ENCODE data around the gene SETMAR.
"Not testable (repeated sequence)": the region's sequence is repeated elsewhere in the genome, so short reads cannot be mapped to it uniquely, and the experiment has no call there.

SETMAR gene

DNA sequence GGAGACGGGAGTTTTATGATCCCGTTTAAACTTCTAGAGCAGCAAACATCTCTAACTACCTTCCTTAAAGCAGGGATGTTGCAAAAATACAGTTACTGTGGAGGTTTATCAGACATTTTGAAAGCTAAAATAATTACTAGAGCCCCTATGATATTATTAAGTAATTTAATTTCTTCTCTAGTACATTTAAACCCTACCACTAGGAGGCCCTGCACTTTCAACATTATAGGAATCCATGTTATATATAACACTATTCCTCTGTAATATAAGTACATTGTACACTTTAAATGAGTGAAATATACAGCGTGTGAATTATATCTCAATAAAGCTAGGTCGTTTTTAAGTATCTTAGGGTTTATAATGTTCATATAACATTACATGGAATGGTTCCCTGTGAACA is 11.5 kb downstream of the SETMAR start:
- no peak for DNase-seq

DNA sequence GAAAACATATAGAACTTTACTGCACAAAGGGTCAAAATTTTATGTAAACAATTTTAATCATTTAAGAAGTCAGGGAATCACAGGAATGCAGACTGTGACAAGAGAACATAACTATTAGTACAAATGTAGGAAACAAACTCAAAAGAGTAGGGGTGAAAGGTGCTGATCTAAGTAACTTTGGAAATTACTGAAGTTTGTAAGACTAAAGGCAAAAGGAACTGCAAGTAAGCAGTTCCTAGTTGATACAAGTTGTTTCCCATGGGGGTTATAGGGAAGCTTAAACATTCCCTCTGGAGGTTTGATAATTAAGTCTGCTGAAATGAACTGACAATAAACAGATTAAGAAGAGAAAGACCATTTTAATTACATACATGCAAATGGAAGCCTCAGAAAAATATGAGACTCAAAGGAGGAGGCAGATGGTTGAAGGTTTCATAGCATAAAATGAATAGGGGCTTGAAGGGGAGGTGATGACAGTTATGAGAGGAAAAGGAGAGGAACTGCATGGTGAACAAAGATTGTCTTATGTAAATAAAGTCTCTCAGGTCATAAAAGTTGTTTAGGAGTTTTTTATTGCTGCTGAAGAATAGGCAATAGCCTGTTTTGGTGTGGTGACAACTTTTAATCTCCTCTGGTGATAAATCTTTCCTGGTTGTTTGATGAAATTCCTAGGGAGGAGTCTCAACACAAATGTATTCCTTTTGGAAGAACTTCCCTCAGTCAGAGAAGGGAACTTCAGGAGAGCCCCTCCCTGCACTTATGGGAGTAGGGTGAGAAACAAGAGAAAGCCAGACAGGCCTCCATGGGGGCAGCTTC is 17.1 kb downstream of the SETMAR start:
- no peak for DNase-seq

GRCh38 chr3:4321732-4322131 is 18.6 kb downstream of the SETMAR start:
- DNase-seq, result no peak

DNA sequence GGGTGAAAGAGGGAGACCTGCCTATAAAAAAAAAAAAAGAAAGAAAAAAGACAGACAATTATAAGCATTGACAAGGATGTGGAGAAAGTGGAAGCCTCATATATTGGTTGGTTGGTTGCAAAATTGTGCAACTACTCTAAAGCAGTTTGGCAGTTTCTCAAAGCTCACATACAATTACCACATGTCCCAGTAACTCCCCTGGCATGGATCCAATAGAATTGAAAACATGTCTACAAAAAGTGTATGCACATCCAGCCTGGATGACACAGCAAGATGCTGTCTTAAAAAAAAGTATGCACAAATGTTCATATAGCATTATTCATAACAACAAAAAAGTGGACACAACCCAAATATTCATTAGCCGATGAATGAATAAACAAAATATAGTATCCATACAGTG is 19.5 kb downstream of the SETMAR start:
- no peak for DNase-seq

- DNase-seq, result no peak
Observed at GRCh38 chr3:4323246-4324027, 20.3 kb downstream of the SETMAR start.

DNA sequence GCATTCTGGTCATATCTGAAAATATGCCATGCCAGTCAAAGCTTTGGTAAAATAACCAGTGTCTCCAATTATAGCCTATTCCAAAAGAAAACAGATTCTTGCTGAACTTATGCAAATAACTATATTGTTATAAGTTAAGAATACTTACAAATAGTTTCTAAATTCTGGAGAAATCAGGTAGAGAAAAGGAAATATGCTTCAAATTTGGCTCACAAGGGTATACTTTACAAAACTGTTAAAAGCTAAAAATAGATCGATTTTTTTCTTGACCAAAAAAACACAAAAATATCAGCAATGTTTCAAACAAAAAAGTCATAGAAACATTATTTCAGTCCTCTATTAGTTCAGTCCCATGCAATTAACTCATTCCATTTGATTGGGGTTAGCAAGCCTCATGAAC is 23.7 kb downstream of the SETMAR start:
- DNase-seq, result no peak

- not testable (repeated sequence) for DNase-seq
Observed at GRCh38 chr3:4329806-4330205, 26.6 kb downstream of the SETMAR start.

GRCh38 chr3:4332111-4332510 is 28.9 kb downstream of the SETMAR start:
- no peak for DNase-seq

DNA sequence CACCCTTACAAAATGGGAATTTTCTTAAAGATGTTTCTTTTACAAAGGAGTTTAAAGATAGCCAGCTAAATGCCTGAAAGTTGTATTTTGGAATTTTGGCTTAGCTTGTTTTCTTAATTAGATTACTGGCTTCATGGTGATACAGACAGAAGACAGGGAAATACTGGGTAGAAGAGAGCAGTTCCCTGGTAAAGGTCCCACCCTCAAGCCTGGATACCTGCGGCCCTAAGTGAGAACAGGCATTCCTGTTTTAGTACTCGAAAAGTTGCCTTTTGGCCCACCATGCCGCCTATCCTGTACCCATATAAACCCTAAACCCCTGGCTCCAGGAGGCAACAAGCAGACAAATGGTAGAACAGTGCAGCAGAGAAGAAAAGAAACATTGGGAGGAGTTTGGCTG is 29.4 kb downstream of the SETMAR start:
- no peak for DNase-seq

- no peak for DNase-seq
Observed at GRCh38 chr3:4332991-4333390, 29.8 kb downstream of the SETMAR start.

DNA sequence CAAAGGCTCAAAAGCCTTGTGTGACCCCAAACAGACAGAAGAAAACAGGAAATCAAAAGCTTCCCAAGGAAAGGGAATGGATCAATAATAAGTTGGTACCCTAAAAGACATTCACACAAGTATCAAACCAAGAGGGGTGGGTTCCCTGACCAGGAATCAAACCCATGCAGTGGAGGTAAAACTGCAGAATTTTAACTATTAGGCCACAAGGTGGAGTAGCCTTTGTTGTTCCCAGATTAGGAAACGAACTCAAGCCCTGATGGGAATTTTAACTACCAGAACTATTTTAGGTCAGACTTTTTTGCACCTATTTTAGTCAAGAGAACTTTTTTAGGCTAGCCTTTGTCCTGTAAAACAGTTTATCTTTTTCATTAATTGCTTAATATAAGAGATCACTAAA is 31.4 kb downstream of the SETMAR start:
- no peak for DNase-seq

- no peak for DNase-seq
Observed at GRCh38 chr3:4335840-4336562, 32.8 kb downstream of the SETMAR start.

DNA sequence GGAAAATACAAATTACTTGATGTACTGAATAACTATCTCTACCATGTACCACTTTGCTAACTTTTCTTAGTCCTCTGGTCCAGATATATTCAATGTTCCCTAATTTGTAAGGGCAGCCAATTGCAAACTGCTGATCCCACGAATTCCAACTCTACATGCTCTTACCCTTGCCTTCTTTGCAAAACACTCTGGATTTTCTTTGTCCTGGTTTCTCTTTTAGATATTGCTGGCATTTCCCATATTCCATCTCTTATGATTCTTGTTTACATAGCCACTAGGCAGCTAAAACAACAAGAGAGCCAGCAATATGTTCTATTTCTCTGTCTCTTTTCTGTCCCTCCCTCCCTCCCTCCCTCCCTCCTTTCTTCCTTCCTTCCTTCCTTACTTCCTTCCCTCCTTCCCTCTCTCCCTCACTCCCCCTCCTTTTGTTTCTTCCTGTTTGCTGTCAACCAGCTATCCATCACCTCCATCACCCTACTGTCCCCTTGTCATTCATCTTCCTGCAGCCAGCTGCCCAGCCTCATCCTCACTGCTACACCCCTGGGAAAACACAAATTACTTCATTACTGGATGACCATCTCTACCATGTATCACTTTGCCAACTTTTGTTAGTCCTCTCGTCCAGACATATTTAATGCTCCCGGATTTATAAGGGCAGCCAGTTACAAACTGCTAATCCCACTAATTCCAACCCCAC is 33.8 kb downstream of the SETMAR start:
- DNase-seq, result no peak

GRCh38 chr3:4338751-4339150 is 35.6 kb downstream of the SETMAR start:
- DNase-seq, result no peak

- DNase-seq, result no peak
Observed at GRCh38 chr3:4340077-4340410, 36.9 kb downstream of the SETMAR start.

GRCh38 chr3:4340411-4341335 is 37.5 kb downstream of the SETMAR start:
- DNase-seq, result no peak

- DNase-seq, result no peak
Observed at GRCh38 chr3:4341336-4341675, 38.1 kb downstream of the SETMAR start.

DNA sequence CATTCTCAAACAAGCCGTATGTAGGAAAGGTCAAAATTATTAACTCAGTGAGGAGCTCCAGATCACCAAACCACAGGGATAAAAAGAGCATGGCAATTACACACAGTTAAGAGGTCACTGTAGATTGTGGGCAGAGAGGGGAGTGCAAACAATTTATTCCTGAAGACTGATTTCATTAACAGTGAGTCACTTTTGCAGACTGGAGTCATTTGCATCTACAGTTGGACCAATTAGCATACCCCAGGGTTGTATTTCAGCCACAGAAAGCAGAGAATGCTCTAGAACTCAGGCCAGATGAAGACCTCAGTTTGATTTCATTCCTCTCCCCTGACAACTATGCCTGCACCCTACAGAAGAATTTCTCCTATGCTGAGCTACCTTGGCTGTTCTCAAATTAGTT is 40.1 kb downstream of the SETMAR start:
- DNase-seq, result no peak

- DNase-seq, result peak; percentile 9
Observed at GRCh38 chr3:4350789-4351163, 47.6 kb downstream of the SETMAR start.

DNA sequence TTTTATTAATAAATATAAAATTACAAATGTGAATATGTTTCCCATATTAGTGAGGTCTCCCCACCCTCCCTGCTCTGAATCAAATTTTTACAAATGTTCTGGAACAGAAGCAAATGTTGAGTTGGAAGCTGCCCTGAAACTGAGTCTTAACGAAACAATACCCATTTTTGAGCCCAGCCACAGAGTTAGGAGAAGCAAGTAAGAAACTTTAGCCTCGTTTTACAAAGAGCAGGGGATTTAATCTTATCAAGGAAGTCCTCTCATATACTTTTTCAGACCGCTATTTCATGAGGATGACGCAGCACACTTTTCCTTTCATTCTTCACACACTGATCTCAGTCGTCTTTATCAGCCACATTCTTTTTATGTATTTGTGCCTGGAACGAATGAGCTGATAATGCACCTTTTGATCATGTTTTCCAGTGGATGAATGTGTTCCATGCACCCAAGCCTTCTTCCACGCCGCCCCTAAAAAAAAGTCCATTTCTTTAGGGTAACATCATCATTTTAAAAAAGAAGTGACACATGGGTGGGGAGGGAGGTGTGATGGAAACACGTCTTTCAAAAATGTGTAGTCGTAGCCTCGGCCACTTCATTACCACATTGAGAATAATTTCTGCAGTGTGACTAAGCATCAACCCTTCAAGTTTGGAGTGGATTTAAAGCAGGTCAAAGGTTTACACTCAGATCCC is 48.1 kb downstream of the SETMAR start:
- DNase-seq, result no peak

- no peak for DNase-seq
Observed at GRCh38 chr3:4351872-4352271, 48.7 kb downstream of the SETMAR start.
